ENCODE measurements around the gene SGCA.

SGCA gene

GRCh38 chr17:50139185-50139783 is 26.5 kb upstream of the SGCA start:
- Histone ChIP-seq H3K27ac (no peak overlapping the region), H3K4me1 (ENCODE audit: low read depth, poor library complexity, severe bottlenecking) (peaks cover 7% of the 10 kb centered on the region), H3K4me3 (IDR thresholded peaks at IDR 0.05; ENCODE audit: insufficient read depth, low read depth, low read length) (no peak overlapping the region), H3K27me3 (ENCODE audit: insufficient read depth, low read depth) (no peaks in the 10 kb centered on the region), H3K79me2 (ENCODE audit: insufficient read depth, low read depth) (no peaks in the 10 kb centered on the region), H2AFZ (ENCODE audit: low read depth) (no peak overlapping the region), H3K4me2 (no peak overlapping the region), H3K9ac (no peak overlapping the region), H3K36me3 (ENCODE audit: insufficient read depth) (peaks cover 14% of the 10 kb centered on the region; the same call in 1 of the 2 replicates), H4K20me1 (ENCODE audit: insufficient read depth) (no peaks in the 10 kb centered on the region)
- TF ChIP-seq, protein P1, sequence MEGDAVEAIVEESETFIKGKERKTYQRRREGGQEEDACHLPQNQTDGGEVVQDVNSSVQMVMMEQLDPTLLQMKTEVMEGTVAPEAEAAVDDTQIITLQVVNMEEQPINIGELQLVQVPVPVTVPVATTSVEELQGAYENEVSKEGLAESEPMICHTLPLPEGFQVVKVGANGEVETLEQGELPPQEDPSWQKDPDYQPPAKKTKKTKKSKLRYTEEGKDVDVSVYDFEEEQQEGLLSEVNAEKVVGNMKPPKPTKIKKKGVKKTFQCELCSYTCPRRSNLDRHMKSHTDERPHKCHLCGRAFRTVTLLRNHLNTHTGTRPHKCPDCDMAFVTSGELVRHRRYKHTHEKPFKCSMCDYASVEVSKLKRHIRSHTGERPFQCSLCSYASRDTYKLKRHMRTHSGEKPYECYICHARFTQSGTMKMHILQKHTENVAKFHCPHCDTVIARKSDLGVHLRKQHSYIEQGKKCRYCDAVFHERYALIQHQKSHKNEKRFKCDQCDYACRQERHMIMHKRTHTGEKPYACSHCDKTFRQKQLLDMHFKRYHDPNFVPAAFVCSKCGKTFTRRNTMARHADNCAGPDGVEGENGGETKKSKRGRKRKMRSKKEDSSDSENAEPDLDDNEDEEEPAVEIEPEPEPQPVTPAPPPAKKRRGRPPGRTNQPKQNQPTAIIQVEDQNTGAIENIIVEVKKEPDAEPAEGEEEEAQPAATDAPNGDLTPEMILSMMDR (conservative IDR thresholded peaks at IDR 0.05; ENCODE audit: low read depth, low read length), result no peak

DNA sequence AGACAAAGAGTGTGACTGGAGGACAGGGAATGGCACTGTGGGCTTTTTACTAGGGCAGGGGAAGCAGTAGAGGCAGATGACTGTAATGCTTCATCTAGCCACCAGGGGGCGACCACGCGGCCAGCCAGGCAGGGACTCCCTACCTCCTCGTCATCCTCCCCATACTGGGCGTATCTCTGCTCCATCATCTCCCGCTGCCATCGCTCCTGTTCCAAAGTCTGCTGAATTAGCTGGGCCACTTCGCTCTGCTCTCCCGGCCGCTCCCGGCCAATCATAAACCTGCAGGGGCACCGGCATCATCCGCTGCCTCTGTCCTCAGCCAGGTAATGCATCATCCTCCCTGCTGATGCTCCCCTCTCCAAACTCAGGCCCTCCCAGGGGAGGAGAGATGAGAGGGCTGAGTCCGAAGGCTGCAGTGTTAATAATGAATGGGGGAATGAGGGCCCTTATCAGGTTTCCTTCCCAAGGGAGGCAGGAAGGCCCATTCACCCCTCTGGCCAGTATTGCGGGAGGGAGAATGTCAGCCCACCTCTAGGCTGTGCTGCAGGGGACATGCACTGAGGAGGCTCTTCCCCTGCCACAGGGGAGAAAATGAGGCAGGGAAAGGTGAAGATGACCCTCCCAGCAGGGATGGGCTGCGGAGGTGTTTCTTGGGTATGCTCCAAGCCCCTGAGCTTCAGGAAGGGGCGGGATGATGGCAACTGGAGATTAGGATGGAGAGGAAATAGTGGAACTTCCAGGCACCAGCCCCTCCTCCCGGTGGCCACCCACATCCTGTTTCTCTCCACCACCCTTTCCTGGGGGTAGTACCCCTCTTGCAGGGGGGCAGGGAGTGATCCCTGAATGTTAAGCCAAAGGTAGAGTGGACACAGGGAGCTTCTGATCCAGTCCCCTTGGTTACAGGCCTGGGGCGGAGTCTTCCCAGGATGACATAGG is 25.6 kb upstream of the SGCA start:
- peaks cover 7% of the 10 kb centered on the region for H3K4me1 ChIP-seq (ENCODE audit: low read depth, poor library complexity, severe bottlenecking)
- no peak overlapping the region for H3K4me2 ChIP-seq
- peaks cover 14% of the 10 kb centered on the region; the same call in 1 of the 2 replicates for H3K36me3 ChIP-seq (ENCODE audit: insufficient read depth)
- no peak overlapping the region for H3K27ac ChIP-seq
- no peaks in the 10 kb centered on the region for H3K27me3 ChIP-seq (ENCODE audit: insufficient read depth, low read depth)
- no peak overlapping the region for H3K4me3 ChIP-seq (IDR thresholded peaks at IDR 0.05; ENCODE audit: insufficient read depth, low read depth, low read length)
- H4K20me1 ChIP-seq (ENCODE audit: insufficient read depth), result no peaks in the 10 kb centered on the region
- H3K79me2 ChIP-seq (ENCODE audit: insufficient read depth, low read depth), result no peaks in the 10 kb centered on the region; the same call in 1 of the 2 replicates
- TF ChIP-seq, protein P1 (conservative IDR thresholded peaks at IDR 0.05; ENCODE audit: low read depth, low read length), result peak; percentile 93
- H2AFZ ChIP-seq (ENCODE audit: low read depth), result no peak overlapping the region
- H3K9ac ChIP-seq, result no peak overlapping the region

GRCh38 chr17:50141026-50141744 is 24.6 kb upstream of the SGCA start:
- no peaks in the 10 kb centered on the region for H4K20me1 ChIP-seq (ENCODE audit: insufficient read depth)
- peaks cover 7% of the 10 kb centered on the region for H3K4me1 ChIP-seq (ENCODE audit: low read depth, poor library complexity, severe bottlenecking)
- H3K36me3 ChIP-seq (ENCODE audit: insufficient read depth), result peaks cover 14% of the 10 kb centered on the region; the same call in 1 of the 2 replicates
- no peak overlapping the region for H3K27ac ChIP-seq
- no peaks in the 10 kb centered on the region for H3K27me3 ChIP-seq (ENCODE audit: insufficient read depth, low read depth)
- peaks cover 4% of the 10 kb centered on the region for H3K79me2 ChIP-seq (ENCODE audit: insufficient read depth, low read depth)
- H3K9ac ChIP-seq, result no peak overlapping the region
- H2AFZ ChIP-seq (ENCODE audit: low read depth), result no peak overlapping the region
- no peak overlapping the region for H3K4me2 ChIP-seq
- H3K4me3 ChIP-seq (IDR thresholded peaks at IDR 0.05; ENCODE audit: insufficient read depth, low read depth, low read length), result no peak overlapping the region
- TF ChIP-seq, protein P1 (conservative IDR thresholded peaks at IDR 0.05; ENCODE audit: low read depth, low read length), result no peak

DNA sequence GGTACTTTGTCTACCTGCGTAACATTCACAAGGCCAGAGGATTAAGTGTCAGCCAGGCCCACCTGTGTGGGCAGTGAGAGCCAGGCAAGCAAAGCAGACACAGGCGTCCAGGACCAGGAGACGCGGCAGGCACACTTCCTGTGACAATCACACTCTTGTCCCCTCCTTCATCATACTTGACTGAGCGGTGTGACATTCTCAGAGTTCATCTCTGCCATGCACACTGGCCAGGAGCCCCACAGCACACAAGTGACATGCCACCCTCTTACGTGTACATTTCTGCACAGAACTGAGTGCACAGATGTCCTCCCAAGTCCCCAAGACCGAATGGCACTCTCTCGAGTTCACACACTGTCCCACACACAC is 24.1 kb upstream of the SGCA start:
- no peak overlapping the region for H3K4me2 ChIP-seq
- H4K20me1 ChIP-seq (ENCODE audit: insufficient read depth), result no peaks in the 10 kb centered on the region
- H3K4me1 ChIP-seq (ENCODE audit: low read depth, poor library complexity, severe bottlenecking), result peaks cover 10% of the 10 kb centered on the region
- H3K36me3 ChIP-seq (ENCODE audit: insufficient read depth), result peaks cover 14% of the 10 kb centered on the region; the same call in 1 of the 2 replicates
- no peaks in the 10 kb centered on the region for H3K27me3 ChIP-seq (ENCODE audit: insufficient read depth, low read depth)
- no peak overlapping the region for H2AFZ ChIP-seq (ENCODE audit: low read depth)
- TF ChIP-seq, protein P1 (conservative IDR thresholded peaks at IDR 0.05; ENCODE audit: low read depth, low read length), result no peak
- H3K79me2 ChIP-seq (ENCODE audit: insufficient read depth, low read depth), result peaks cover 10% of the 10 kb centered on the region
- no peak overlapping the region for H3K4me3 ChIP-seq (IDR thresholded peaks at IDR 0.05; ENCODE audit: insufficient read depth, low read depth, low read length)
- H3K9ac ChIP-seq, result no peak overlapping the region
- H3K27ac ChIP-seq, result no peak overlapping the region

Data from KMS-11 (cell line).